Neural cell (in vitro differentiated cells): ENCODE data around the gene RBFOX2.

Experiments used
- CTCF ChIP-seq: fragments of 450-650 bp; IDR thresholded peaks from 2 replicates; pipeline ENCODE4 v1.5.1; 2014; ENCODE audit warnings: antibody characterized with exemption, mild to moderate bottlenecking, moderate library complexity; ENCODE audit not compliant: poor library complexity, severe bottlenecking
- EP300 ChIP-seq: fragments of 450-650 bp; conservative IDR thresholded peaks from 2 replicates; pipeline ENCODE4 v1.6.1; 2014; ENCODE audit warnings: antibody characterized with exemption, mild to moderate bottlenecking, moderate library complexity; ENCODE audit not compliant: poor library complexity, severe bottlenecking
- MXI1 ChIP-seq: fragments of 450-650 bp; conservative IDR thresholded peaks from 2 replicates; pipeline ENCODE4 v1.6.1; 2014; ENCODE audit warnings: antibody characterized with exemption, mild to moderate bottlenecking; ENCODE audit not compliant: poor library complexity, severe bottlenecking
- RAD21 ChIP-seq: fragments of 450-650 bp; conservative IDR thresholded peaks from 2 replicates; pipeline ENCODE4 v1.6.1; 2014; ENCODE audit warnings: antibody characterized with exemption, mild to moderate bottlenecking, moderate library complexity
- REST ChIP-seq: IDR thresholded peaks from 2 replicates; pipeline ENCODE4 v1.6.1; 2012; ENCODE audit warnings: borderline replicate concordance

GRCh38 chr22:36075724-36076123 lies 47.1 kb upstream of the RBFOX2 start:
- no peak for TF ChIP-seq RAD21
- no peak for TF ChIP-seq CTCF
- no peak for TF ChIP-seq MXI1
- TF ChIP-seq EP300: no peak
- TF ChIP-seq REST: no peak
